NK-92 (cell line): Measurements from ENCODE around the gene AGAP1.

ENCODE experiments used
- DNase-seq: peaks from one replicate; lab custom pipeline; 2025; ENCODE audit not compliant: unreplicated experiment; lab: John Stamatoyannopoulos, UW

AGAP1 gene

GRCh38 chr2:235897992-235898391 is 404.1 kb downstream of the AGAP1 start:
- DNase-seq, result no peak

- no peak for DNase-seq
These were observed 404.9 kb downstream of the AGAP1 start for GRCh38 chr2:235898766-235899165.

- DNase-seq, result no peak
These were observed 406.8 kb downstream of the AGAP1 start for GRCh38 chr2:235900631-235901030.

- no peak for DNase-seq
These were observed 407.4 kb downstream of the AGAP1 start for GRCh38 chr2:235901243-235901642.

GRCh38 chr2:235903782-235904584 is 410.1 kb downstream of the AGAP1 start:
- no peak for DNase-seq

GRCh38 chr2:235904585-235904931 is 410.7 kb downstream of the AGAP1 start:
- DNase-seq, result no peak

- DNase-seq, result no peak
These were observed 415.0 kb downstream of the AGAP1 start for GRCh38 chr2:235908826-235909225.

- no peak for DNase-seq
These were observed 415.5 kb downstream of the AGAP1 start for GRCh38 chr2:235909358-235909757.

- no peak for DNase-seq
These were observed 416.2 kb downstream of the AGAP1 start for GRCh38 chr2:235910067-235910466.

- no peak for DNase-seq
These were observed 417.3 kb downstream of the AGAP1 start for GRCh38 chr2:235911125-235911524.

GRCh38 chr2:235911633-235912233 is 417.9 kb downstream of the AGAP1 start:
- DNase-seq, result no peak

GRCh38 chr2:235914756-235915155 is 420.9 kb downstream of the AGAP1 start:
- no peak for DNase-seq

GRCh38 chr2:235917506-235917905 is 423.7 kb downstream of the AGAP1 start:
- no peak for DNase-seq

- DNase-seq, result no peak
These were observed 425.0 kb downstream of the AGAP1 start for GRCh38 chr2:235918876-235919275.

GRCh38 chr2:235920216-235920865 is 426.5 kb downstream of the AGAP1 start:
- DNase-seq, result no peak

- no peak for DNase-seq
These were observed 427.8 kb downstream of the AGAP1 start for GRCh38 chr2:235921508-235922191.

GRCh38 chr2:235922839-235923238 is 429.0 kb downstream of the AGAP1 start:
- DNase-seq, result no peak

- no peak for DNase-seq
These were observed 430.2 kb downstream of the AGAP1 start for GRCh38 chr2:235923859-235924674.

- no peak for DNase-seq
These were observed 430.8 kb downstream of the AGAP1 start for GRCh38 chr2:235924675-235925063.

- DNase-seq, result no peak
These were observed 431.5 kb downstream of the AGAP1 start for GRCh38 chr2:235925250-235925919.
